Transverse colon (tissue), 4 donors: ENCODE results near the gene FAM89A. TPM values are rescaled to one million over a fixed set of nuclear protein-coding genes. Genes with fewer than 3 reads are reported as not detected.
"Not testable (repeated sequence)": the region's sequence is repeated elsewhere in the genome, so short reads cannot be mapped to it uniquely, and the experiment has no call there.

Experiments
- DNase-seq: peaks from one replicate; pipeline ENCODE4 v3.0.0-alpha.2; 2019
- H3K27ac ChIP-seq, 4 donors: fragments of 200-600 bp; sonication (generic); 2 replicates each; pipeline ENCODE4 v1.5.1; 2016 to 2018; ENCODE audit warnings: inconsistent platforms in 4 of 4
- H3K27me3 ChIP-seq: fragments of 200-600 bp; sonication (generic); 2 replicates; pipeline ENCODE4 v1.5.1; 2017; ENCODE audit warnings: inconsistent platforms
- H3K36me3 ChIP-seq, 4 donors: fragments of 200-600 bp; sonication (generic); 2 replicates each; pipeline ENCODE4 v1.5.1; 2017 to 2019; ENCODE audit warnings: inconsistent platforms in 4 of 4
- H3K4me1 ChIP-seq, 4 donors: fragments of 200-600 bp; sonication (generic); 2 replicates each; pipeline ENCODE4 v1.5.1; 2017 to 2020; ENCODE audit warnings: inconsistent platforms in 4 of 4
- H3K4me3 ChIP-seq, 4 donors: fragments of 200-600 bp; sonication (generic); 1 replicate in 1 of 4; 2 replicates in 3 of 4; pipeline versions ENCODE4 v1.5.1 to v1.6.1; 2017 to 2019; ENCODE audit warnings: inconsistent platforms in 4 of 4
- H3K9me3 ChIP-seq, 2 donors: fragments of 200-600 bp; sonication (generic); 2 replicates each; pipeline ENCODE4 v1.5.1; 2017 to 2019; ENCODE audit warnings: inconsistent platforms in 2 of 2
- CTCF ChIP-seq, 5 experiments: fragments of 200-600 bp in 3 of 5; fragments of 450-650 bp in 2 of 5; sonication (generic) in 3 of 5; IDR thresholded peaks; 1 replicate in 2 of 5; 2 replicates in 3 of 5; pipeline ENCODE4 v1.5.1; 2016 to 2017; ENCODE audit warnings: antibody characterized with exemption in 5 of 5, inconsistent platforms in 3 of 5, mild to moderate bottlenecking in 2 of 5, moderate library complexity in 1 of 5
- EP300 ChIP-seq: sonication (generic); formaldehyde crosslinking; IDR thresholded peaks from one replicate; pipeline ENCODE4 v1.6.1; 2017; ENCODE audit warnings: antibody characterized with exemption, low read depth
- POLR2A ChIP-seq: fragments of 450-650 bp; IDR thresholded peaks from one replicate; pipeline ENCODE4 v1.6.1; 2016; ENCODE audit warnings: antibody characterized with exemption, mild to moderate bottlenecking, moderate library complexity
- POLR2AphosphoS5 ChIP-seq, 3 donors: sonication (generic); formaldehyde crosslinking; IDR thresholded peaks; one replicate each; pipeline ENCODE4 v1.6.1; 2016; ENCODE audit warnings: antibody characterized with exemption in 3 of 3
- WGBS, 2 donors: methylation state at CpG; one replicate each; pipeline ENCODE4 v1.1.5; 2018; ENCODE audit warnings: low coverage in 1 of 2; 5-methylcytosine and 5-hydroxymethylcytosine counted together
- in situ Hi-C, 4 donors: fragments of 200-750 bp; cut with MboI; loops; one replicate each; pipeline versions ENCODE4 v1.15.0 to v1.15.1; 2017; ENCODE audit warnings: low sequenced_read_pairs in 3 of 4, low pct_ligation_motif_present in 1 of 4, low pct_unique_long_range_greater_than_20kb in 1 of 4
- intact Hi-C: fragments of 100-400 bp; cut with DNase I; formaldehyde crosslinking; loops from one replicate; pipeline ENCODE4 v1.15.1; 2023; ENCODE audit warnings: low total_unique reads
- total RNA-seq, 4 donors: library from RNA; depleted of rRNA; stranded (reverse); fragments of >200 nt; gene quantifications; one replicate each; pipeline ENCODE4 v1.1.0, GENCODE V29; 2016

Gene FAM89A
- total RNA-seq, 4 donors from 2014 or later: 3.3 to 10.7 (median 7.8) TPM

- in situ Hi-C loops: no loop called here
- 69 to 97% methylated on average over 3 of the region's 3 CpGs for WGBS, 2 donors
- DNase-seq: no peak
Observed at GRCh38 chr1:231050395-231050794, 10.3 kb upstream of the FAM89A start.

GRCh38 chr1:231049121-231049979 is 9.3 kb upstream of the FAM89A start:
- TF ChIP-seq EP300 (no peak), POLR2A (no peak), CTCF (IDR thresholded peaks at IDR 0.05) (no peak), POLR2AphosphoS5 (IDR thresholded peaks at IDR 0.05) (no peak)
- H3K36me3 ChIP-seq: no peaks in the 10 kb centered on the region
- peaks cover 0 to 4% of the 10 kb centered on the region in 2 donors for H3K9me3 ChIP-seq
- no peak overlapping the region for H3K4me3 ChIP-seq
- no peak overlapping the region for H3K27ac ChIP-seq
- intact Hi-C loops: no loop called here
- peaks cover 13% of the 10 kb centered on the region for H3K27me3 ChIP-seq
- 70 to 73% methylated on average over 8 to 10 of the region's 10 CpGs for WGBS, 2 donors
- in situ Hi-C loops: no loop called here
- H3K4me1 ChIP-seq: peaks cover 0 to 14% (median 9%) of the 10 kb centered on the region in 4 donors
- no peak for DNase-seq

More at GRCh38 chr1:231050395-231050794, 10.3 kb upstream of the FAM89A start:
- H3K27ac ChIP-seq: no peak overlapping the region
- H3K36me3 ChIP-seq: no peaks in the 10 kb centered on the region
- peaks cover 13% of the 10 kb centered on the region for H3K27me3 ChIP-seq
- intact Hi-C loops: no loop called here
- H3K9me3 ChIP-seq: no peaks in the 10 kb centered on the region
- H3K4me1 ChIP-seq: peaks cover 0 to 14% (median 9%) of the 10 kb centered on the region in 4 donors
- H3K4me3 ChIP-seq: no peak overlapping the region
- TF ChIP-seq CTCF (IDR thresholded peaks at IDR 0.05) (no peak), POLR2AphosphoS5 (IDR thresholded peaks at IDR 0.05) (no peak), EP300 (no peak), POLR2A (no peak)

GRCh38 chr1:231048419-231048818 is 8.4 kb upstream of the FAM89A start:
- H3K27ac ChIP-seq, H3K9me3 ChIP-seq, DNase-seq, H3K4me1 ChIP-seq, H3K4me3 ChIP-seq, in situ Hi-C loops, H3K36me3 ChIP-seq, intact Hi-C loops: not testable (repeated sequence)
- peaks cover 13% of the 10 kb centered on the region for H3K27me3 ChIP-seq
- WGBS, 2 donors: 50 to 93% methylated on average over 2 to 9 of the region's 9 CpGs

- H3K4me3 ChIP-seq, in situ Hi-C loops: not testable (repeated sequence)
Observed at GRCh38 chr1:231047529-231047928, 7.5 kb upstream of the FAM89A start.

GRCh38 chr1:231046730-231047395 is 6.8 kb upstream of the FAM89A start:
- Histone ChIP-seq H3K4me1 (no peaks in the 10 kb centered on the region), H3K9me3 (peaks cover 0 to 8% of the 10 kb centered on the region in 2 donors), H3K27me3 (peaks cover 13% of the 10 kb centered on the region), H3K27ac (no peak overlapping the region), H3K36me3 (no peaks in the 10 kb centered on the region), H3K4me3 (no peak overlapping the region)
- no peak for DNase-seq
- TF ChIP-seq POLR2A (no peak), POLR2AphosphoS5 (IDR thresholded peaks at IDR 0.05) (no peak), CTCF (IDR thresholded peaks at IDR 0.05) (no peak), EP300 (no peak)
- in situ Hi-C loops: no loop called here
- WGBS, 2 donors: 43 to 53% methylated on average over 2 of the region's 2 CpGs
- intact Hi-C loops: no loop called here

More at GRCh38 chr1:231047529-231047928, 7.5 kb upstream of the FAM89A start:
- peaks cover 13% of the 10 kb centered on the region for H3K27me3 ChIP-seq
- DNase-seq, H3K4me1 ChIP-seq, H3K27ac ChIP-seq, H3K9me3 ChIP-seq, H3K36me3 ChIP-seq, intact Hi-C loops: not testable (repeated sequence)

- H3K9me3 ChIP-seq, H3K27ac ChIP-seq, H3K4me3 ChIP-seq, in situ Hi-C loops, intact Hi-C loops, DNase-seq, H3K4me1 ChIP-seq, H3K36me3 ChIP-seq: not testable (repeated sequence)
- peaks cover 14% of the 10 kb centered on the region for H3K27me3 ChIP-seq
- 82 to 87% methylated on average over 3 to 10 of the region's 10 CpGs for WGBS, 2 donors
Observed at GRCh38 chr1:231045921-231046729, 6.1 kb upstream of the FAM89A start.
